Amniotic epithelial cell (primary cell): Measurements from ENCODE around the gene ACKR2.

ENCODE experiments used
- DNase-seq: peaks from one replicate; pipeline ENCODE4 v3.0.0-alpha.2; 2010; ENCODE audit warnings: low read depth

The ACKR2 gene

DNA sequence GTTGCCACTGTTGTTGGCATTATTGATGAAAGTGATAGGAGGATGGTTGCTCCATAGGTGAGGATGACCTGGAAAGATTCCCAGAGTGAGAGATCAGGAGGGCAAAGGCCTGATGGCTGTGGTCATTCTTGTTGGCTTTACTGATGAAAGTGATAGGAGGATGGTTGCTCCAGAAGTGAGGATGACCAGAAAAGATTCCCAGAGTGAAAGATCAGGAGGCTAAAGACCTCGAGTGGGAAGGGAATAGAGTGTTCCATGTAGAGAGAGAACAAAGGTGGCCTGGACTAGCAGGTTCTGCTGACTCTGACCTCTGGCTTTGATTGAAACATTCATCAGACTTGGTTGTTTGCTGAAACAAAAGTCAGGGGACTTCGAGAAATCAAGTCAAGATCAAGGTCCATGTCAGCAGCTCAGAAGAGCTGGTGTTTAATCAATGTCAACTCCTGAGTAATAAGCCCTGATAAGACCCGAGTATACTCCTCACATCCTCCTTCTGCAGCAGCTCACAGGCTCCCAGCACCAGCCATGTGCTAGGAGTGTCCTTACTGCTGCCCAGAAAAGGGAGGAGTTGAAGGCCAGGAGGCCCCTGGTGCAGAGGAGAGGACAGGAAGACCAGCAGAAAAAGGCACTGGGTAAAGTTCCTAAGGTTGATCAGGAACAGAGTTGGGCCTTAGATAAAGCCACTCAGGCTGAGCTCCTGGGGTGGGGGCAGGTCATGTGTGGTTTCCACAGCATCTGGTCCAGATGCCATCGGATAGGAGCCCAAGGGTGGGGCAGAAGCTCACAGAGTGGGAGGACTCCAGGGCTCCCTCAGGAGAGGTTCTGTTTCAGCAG is 46.5 kb downstream of the ACKR2 start:
- DNase-seq = no peak

DNA sequence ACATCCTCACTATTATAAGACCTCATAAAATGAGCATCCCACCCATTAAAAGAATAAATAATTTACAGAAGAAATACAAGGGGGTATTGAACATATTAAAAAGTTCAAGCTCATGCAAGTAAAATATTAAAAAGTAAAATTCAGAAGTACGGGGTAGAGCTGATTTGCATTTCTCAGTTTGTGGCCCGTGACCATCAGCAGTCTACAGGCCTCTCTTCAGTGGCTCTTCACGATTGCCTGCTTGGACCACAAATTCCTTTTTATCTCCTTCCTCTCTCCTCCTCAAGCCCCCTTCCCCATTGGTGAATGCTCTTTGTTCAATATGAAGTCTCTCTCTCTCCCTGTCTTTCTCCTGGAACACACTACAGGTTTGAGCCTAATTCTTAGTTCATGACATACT is 47.3 kb downstream of the ACKR2 start:
- DNase-seq = no peak

DNA sequence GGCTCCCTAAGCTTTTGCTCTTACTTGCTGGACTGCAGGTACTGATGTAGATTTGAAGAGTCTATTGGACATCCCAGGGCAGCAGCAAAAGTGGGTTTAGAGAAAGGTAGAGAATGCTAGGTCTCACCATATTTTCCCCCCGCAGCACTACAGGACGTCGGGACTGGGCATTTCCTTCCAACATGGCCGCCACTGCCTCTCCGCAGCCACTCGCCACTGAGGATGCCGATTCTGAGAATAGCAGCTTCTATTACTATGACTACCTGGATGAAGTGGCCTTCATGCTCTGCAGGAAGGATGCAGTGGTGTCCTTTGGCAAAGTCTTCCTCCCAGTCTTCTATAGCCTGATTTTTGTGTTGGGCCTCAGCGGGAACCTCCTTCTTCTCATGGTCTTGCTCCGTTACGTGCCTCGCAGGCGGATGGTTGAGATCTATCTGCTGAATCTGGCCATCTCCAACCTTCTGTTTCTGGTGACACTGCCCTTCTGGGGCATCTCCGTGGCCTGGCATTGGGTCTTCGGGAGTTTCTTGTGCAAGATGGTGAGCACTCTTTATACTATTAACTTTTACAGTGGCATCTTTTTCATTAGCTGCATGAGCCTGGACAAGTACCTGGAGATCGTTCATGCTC is 55.2 kb downstream of the ACKR2 start:
- DNase-seq = no peak

DNA sequence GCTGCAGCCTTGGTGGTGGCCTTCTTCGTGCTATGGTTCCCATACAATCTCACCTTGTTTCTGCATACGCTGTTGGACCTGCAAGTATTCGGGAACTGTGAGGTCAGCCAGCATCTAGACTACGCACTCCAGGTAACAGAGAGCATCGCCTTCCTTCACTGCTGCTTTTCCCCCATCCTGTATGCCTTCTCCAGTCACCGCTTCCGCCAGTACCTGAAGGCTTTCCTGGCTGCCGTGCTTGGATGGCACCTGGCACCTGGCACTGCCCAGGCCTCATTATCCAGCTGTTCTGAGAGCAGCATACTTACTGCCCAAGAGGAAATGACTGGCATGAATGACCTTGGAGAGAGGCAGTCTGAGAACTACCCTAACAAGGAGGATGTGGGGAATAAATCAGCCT is 56.0 kb downstream of the ACKR2 start:
- no peak for DNase-seq

DNA sequence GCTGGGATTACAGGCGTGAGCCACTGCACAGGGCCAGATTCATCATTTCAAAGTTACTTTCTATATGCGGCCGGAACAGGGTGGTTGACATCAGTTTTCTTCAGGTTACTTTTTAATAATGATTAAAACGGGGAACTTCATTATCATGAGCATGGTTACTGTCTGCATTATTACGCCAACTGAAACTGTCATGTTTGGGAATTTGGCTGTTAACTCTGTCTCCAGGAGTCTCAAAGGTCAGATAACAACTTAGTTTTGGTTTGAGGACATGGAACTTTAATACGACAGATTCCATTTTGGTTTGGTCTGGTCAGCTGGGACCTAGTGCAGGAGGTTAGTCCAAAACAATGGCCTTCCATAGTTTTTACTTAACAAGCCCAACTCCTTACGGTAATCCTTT is 57.9 kb downstream of the ACKR2 start:
- DNase-seq = no peak

DNA sequence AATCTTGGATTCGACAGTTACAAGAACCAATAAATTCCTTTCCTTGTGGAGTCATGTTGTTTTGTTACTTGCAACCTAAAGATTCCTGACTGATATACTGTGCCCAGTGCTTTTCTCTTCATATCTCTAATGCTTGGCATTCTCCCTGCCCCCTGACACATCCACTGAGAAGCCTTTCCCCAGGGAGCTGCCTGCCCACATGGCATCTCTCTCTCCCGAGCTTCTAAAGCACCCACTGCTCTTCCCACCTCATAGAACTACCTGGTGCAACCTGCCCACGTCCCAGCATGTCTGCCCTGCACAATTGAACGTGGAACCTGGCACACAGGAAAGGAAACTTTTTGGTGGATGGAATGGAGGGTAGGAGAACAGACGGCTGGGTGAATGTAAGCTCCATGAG is 59.6 kb downstream of the ACKR2 start:
- no peak for DNase-seq

DNA sequence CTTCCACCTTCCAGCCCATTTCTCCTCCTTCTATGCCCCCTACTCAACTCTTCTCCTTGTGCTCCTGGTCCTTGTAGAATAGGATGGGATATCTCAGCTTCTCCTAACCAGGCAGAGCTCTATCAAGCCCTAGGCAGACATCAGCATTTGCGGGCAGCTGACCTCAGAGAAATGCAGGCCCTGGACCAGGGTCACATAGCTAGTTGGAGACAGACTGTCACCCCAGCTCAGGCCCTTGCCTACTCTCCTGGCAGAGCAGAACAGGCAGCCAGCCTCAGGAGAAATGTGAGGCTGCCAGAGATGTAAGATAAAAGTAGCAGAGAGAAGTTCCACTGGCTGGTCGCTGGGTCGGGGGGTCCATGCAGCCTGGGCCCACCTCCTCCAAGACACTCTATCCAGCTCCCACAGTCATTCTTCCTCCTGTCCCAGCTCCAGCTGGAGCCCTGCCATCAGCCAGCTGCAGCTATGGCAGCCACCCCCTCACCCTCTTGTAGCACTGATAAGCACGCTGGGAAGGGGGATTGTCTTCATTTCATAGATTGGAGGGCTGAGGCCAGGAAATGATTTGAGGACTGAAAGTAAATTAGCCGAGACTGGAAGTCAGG is 62.4 kb downstream of the ACKR2 start:
- DNase-seq = no peak

DNA sequence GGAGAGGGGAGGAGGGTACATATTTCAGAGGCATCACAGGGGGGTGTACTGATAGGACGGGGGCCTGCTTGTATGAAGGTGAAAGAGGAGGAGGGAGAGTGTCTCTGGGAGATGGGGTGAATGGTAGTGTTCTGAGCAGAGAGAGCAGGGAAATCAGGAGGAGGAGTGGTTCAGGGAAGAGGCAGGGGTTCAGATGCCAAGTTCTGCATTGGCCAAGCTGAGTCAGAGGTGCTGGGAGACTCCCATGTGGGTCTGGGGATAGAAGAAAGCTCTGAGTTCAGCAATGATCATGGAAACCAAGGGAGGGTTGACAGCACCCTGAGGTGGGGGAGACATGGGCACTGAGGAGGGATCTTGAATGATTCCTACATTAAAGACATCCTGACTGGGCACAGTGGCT is 63.5 kb downstream of the ACKR2 start:
- DNase-seq = no peak

DNA sequence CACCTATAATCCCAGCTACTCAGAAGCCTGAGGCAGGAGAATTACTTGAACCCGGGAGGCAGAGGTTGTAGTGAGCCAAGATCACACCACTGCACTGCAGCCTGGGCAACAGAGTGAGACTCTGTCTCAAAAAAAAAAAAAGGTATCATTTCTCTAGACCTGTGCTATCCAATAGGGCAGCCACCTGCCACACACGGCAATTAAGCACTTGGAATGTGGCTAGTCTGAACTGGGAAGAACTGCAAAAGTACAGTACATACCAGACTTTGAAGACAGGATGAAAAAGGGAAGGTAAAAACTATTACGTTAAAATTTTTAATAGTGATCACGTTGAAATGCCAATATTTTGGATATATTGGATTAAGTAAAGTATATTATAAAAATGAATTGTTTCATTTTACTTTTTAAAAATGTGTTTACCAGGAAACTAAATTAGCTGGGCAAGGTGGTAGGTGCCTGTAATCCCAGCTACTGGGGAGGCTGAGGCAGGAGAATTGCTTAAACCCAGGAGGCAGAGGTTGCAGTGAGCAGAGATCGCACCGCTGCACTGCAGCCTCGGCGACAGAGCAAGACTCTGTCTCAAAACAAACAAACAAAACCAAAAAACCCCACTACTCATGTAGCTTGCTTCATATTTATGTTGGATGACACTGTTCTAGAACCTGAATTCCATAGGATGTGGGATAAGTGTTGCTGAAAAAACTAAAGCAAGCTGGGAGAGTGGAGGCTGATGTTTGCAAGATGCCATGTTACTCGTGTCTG is 64.2 kb downstream of the ACKR2 start:
- DNase-seq = no peak

DNA sequence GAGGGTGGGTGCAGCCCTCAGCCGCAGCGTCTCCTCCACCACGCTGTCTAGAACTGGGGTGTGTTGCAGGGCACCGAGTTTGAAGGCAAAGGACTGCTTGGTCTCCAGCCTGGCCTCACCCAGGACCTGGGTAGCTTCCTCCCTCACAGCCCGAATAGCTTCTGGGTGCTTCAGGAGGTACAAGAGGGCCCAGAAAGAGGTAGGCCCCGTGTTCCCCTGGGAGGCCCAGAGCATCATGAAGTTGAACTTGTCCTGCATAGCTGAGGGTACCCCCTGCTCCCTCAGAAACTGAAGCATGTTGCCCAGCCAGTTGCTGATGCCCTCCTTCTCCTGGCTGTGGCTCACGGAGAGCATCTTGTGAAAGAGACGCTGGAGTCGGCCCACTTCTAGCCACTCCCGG is 65.5 kb downstream of the ACKR2 start:
- DNase-seq = no peak

DNA sequence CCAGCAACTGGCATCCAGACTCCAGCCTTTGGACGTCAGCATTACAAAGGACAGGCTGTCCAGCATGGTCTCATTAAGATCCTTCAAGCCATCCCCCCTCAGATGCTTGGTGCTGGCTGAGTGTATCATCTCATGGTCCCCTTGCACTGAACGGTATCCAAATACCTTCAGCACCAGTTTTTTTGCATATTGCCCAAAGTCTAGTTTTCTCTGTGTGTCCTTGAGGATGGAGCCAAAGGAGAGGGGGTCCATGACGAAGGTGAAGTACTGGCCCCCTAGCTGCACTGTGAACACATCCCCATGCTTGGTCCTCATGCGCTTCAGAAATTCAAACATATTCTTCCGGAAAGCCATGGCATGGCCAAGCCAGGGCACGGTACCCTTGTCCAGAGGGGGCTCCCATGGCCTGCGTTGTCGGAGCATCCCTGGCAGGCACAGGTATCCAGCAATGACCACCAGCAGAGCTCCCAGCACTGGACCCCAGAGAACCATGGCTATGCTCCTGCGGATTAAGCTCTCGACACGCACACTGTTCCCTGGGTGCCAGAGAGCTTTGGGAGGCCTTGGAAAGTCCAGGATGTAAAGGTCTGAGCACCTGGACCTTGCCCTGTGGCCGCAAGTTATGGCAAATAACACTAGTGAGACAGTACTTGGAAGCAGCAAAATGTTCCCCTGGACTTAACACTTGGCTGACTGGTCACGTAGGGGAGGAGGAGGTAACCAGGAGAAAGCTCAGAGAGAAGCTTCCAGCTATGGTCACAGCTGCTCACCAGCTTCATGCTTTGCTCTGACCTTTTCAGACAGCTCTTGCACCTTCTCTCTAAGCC is 66.3 kb downstream of the ACKR2 start, which contains the start of gene CYP8B1:
CYP8B1 (minus strand) TSS at position 555 of the 827 bp plus-strand sequence; CDS start at position 492, 63 bp downstream.
- no peak for DNase-seq

DNA sequence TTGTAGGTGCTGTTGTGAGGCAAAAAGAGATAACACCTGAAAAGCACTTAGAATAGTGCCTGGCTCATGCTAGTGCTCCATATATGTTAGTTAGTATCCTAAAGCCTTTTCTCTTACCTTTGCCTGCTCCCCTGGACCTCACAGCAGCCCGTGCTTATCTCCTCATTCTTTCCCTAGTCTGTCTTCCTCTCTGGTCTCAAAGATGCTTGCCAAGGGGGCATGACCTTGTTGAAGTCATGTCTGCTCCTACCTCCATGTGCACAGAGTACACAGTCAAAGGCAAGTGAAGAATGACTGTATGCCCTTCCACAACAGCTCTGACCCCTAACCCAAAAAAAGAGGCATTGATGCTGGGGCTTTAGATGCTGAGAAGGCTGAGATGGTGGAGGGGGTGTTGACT is 67.2 kb downstream of the ACKR2 start:
- no peak for DNase-seq

DNA sequence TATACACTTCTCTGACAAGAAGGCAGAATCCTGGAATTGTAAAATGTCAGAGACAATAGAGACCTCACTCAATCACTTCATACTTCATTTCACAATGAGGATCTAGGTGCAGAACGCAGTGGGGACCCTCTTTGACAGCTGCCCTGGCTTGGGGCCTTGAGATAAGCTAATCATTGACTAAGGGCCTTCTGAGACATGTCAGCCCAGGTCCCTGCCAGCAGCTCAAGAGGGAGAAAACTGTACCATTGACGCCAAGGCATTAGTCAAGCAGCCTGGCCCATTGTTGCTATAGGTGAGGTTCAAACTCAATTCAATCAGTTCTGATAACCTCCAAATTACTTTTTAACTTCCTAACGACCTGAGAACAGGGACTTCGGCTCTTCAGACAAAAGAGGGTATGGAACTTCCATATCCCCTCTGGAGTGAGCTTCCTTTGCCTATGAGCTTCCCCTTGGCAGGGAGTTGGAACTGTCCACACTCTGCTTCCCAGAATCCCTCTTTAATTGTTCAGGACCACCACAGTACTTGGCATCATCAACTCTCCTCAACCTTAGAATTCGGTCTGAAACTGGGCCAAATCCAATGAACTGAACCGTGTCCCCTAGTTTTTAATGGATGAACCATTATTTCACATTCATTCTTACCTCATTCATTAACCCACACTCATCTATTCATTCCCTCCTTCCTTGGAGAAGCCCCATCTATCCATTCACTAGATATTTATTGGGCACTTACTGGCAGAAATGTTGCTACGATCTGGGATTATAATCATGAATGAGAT is 67.9 kb downstream of the ACKR2 start:
- DNase-seq = no peak

DNA sequence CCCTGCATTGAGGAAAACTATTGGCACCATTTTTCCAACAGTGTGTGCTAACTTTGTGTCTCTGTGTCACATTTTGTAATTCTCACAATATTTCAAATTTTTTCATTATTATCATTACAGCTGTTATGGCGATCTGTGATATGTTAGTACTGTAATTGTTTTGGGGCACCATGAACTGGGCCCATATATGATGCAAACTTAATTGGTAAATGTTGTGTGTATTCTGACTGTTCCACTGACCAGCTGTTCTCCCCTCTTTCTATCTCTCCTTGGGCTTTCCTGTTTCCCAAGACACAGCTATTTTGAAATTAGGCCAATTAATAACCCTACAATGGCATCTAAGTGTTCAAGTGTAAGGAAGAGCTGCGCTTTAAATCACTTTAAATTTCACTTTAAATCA is 68.6 kb downstream of the ACKR2 start:
- no peak for DNase-seq

DNA sequence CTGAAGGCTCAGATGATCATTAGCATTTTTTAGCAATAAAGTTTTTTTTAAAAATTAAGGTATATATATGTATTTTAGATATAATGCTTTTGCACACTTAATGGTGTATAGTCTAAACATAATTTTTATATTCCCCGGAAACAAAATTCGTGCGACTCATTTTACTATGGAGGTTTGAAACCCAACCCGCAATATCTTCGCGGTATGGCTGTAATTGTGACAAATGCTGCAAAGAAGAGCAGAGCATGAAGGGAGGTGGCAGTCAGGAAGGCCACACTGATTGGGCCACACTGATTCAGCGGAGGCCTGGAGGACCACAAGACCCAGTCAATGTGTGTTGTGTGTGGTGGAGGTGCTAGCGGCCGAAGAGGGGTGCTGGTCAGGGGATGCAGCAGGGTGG is 70.9 kb downstream of the ACKR2 start:
- no peak for DNase-seq

DNA sequence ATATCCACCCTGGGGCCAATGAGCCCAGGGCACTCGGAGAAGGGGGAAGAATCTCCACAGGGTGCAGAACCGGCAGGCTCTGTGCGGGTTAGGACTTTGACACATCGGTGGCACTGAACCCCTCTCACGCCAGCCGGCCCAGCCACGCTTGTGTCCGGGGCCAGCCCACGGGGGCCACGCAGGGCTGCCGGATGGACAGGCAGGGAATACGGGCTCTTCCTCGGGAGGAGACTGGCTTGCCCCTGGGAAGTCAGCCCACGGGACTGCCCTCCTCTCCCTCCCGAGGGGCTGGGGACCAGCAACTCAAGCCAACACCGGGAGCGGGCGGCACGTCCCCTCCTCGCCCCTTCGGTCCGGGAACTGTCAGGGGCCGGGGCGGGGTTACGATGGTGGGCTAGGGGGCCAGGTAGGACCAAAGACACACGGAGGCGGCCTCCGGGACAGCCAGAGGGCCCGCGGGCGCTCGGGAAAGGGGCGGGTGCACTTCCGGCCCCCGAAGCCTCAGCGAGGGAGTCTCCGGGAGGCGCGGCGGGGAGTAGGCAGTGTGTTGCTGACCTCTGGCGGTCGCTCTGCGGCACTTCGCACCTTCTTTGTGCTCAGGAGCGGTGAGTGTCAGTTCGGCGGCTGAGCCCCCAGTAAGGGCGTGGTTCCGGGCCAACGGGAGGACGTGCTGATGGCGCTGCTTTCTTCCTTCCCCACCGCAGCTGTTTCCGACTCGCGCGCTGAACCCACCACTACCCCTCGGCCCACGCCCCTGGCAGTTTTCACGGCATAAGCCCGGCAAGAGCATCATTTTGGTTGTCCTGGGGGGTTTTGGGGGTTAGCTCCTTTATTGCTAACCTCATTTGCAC is 71.6 kb downstream of the ACKR2 start:
- DNase-seq = peak; percentile 59

DNA sequence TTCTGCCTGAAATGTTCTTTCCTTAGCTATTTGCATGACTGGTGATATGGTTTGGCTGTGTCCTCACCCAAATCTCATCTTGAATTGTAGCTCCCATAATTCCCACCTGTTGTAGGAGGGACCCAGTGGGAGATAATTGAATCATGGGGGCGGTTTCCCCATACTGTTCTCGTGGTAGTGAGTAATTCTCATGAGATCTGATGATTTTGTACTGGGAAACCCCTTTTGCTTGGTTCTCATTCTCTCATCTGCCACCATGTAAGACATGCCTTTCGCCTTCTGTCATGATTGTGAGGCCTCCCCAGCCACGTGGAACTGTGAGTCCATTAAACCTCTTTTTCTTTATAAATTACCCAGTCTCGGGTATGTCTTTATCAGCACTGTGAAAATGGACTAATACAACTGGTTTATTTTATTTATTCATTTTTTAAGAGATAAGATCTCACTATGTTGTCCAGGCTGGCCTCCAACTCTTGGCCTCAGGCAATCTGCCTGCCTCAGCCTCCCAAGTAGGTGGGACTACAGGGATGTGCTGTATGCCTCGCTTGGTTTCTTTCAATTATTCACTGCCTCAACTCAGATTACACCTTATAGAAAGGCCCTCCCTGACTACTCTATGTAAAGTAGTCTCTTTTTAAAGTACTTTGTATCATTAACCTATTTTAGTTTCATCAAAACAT is 74.1 kb downstream of the ACKR2 start:
- DNase-seq = peak; percentile 34

DNA sequence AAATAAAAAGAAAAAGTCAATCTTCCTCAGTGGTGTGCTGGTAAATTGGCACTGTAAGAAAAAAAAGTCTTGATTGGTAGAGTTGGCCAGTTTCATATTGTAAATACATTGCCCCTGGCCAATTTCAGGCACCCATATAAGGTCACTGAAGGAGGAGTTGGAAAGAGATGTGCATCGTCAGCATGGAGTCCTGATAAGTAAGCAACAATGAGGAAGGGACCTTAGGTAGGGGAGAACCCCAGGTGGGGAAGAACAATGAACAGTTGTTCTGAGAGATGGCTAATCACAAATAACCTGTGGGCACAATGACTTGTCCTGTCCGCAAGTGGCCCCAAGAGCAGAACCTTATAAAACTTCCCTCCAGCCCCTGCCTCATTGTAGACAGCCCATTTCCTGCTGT is 75.1 kb downstream of the ACKR2 start:
- DNase-seq = no peak

DNA sequence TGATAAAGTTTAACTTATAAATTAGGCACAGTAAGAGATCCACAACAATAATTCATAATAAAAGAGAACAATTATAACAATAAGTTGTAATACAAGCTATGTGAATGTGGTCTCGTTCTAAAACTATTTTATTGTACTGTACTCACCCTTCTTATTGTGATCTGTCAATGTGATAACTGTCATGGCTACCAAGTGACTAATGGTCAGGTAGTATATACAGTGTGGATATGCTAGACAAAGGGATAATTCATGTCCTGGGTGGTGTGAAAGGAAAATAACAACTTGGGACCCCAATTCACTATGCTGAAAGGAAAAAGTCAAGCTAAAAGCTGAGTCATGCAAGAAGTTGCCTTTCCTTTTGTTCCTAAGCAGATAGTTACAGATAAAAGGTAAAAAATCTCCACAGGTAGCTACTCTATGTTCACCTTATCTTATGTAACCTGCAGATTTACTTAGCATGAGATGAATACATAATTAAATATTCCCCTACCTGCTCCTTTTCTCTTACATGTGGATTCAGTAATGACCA is 77.1 kb downstream of the ACKR2 start:
- DNase-seq = no peak
